HG03558 (cell line): ENCODE measurements around the gene SH2D6.
"Not testable (repeated sequence)": the region's sequence is repeated elsewhere in the genome, so short reads cannot be mapped to it uniquely, and the experiment has no call there.

ENCODE experiments used
- ATAC-seq: cut with Tn5 transposase; IDR thresholded peaks from one replicate; pipeline ENCODE4 v1.9.1; 2021; ENCODE audit warnings: moderate number of reproducible peaks; ENCODE audit not compliant: unreplicated experiment; ENCODE audit errors: extremely low read depth

The SH2D6 gene

DNA sequence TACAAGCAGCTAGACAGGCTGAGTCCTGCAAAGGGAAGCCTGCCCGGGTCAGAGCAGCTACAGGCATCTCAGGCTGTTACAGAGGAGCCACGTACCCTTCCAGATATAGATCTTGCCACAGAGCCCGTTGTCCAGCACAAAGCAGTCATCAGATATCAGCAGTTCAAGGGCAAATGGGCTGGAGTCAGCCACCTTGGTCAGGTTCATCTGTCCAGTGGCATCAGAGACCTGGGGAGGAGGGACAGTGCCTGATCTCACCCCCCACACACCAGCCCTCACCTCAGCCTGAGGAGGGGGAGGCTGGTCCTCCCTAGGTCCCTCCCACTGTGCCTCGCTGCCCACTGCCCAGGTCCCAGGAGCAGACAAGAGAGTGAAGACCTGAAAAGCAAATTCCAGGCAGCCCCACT, 20.6 kb upstream of the SH2D6 start:
- no peak for ATAC-seq

DNA sequence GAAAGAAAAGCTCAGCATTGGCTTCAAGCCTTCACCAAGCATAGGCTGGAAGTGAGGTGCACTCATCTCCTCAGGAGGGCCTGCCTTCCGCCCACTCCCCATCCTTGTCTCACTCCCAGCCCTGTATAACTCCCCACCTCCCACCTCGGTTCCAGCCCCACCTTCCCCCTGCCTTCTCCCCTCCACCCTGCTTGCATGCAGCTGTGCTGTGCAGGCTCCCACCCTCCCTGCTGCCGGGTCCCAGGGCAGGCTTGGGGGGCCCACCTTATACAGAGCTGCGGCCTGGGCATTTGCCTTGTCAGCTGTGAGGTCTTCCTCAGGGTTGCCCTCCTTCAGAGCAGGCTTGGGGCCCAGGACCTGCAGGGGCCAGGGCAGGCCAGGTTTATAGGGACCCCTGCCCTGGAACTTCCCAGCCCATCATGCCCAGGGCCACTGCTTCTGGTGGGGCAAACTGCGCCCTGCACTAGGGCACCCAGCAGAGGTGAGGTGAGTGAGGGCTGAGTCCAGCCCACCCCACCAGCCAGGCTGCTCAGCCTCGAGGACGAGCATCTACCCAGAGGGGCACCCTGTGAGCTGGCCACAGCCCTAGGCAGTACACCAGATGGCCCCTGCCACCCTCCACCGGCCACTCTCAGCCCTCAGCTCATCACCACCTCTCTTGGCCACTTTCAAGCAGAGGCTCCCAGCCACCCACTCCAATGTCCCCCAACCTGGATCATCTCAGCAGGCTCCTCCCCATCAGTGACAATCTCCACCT, 19.9 kb upstream of the SH2D6 start:
- no peak for ATAC-seq

DNA sequence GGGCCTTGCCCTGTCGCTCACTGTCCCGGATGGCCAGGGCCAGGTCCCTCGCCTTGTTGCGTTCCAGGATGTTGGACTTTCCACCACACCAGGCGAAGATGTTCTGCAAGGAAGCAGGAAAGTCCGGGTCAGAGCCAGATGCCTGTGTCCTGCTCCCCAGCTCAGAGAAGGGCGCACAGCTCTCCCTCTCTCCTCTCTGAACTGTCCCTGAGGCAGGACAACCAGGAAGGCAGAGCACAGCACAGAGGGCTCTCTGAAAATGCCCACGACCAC, 19.4 kb upstream of the SH2D6 start:
- no peak for ATAC-seq

DNA sequence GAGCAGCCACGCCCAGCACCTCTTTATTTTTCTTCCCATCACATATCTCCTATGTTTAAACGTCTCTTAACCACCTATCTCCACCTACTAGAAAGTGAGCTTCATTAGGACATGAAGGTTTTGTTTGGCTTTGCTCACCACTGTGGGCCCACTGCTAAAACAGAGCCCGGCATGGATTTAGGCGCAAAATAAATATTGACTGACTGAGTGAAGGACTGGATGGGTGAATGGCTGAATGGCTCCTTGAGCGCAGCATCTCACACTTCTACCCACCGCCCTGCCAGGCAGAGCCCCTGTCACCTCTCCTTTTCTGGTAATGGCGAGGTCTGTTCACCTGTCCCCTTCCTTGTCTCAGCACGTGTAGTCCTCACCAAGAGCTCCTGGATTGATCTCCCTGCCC, 18.5 kb upstream of the SH2D6 start:
- no peak for ATAC-seq

DNA sequence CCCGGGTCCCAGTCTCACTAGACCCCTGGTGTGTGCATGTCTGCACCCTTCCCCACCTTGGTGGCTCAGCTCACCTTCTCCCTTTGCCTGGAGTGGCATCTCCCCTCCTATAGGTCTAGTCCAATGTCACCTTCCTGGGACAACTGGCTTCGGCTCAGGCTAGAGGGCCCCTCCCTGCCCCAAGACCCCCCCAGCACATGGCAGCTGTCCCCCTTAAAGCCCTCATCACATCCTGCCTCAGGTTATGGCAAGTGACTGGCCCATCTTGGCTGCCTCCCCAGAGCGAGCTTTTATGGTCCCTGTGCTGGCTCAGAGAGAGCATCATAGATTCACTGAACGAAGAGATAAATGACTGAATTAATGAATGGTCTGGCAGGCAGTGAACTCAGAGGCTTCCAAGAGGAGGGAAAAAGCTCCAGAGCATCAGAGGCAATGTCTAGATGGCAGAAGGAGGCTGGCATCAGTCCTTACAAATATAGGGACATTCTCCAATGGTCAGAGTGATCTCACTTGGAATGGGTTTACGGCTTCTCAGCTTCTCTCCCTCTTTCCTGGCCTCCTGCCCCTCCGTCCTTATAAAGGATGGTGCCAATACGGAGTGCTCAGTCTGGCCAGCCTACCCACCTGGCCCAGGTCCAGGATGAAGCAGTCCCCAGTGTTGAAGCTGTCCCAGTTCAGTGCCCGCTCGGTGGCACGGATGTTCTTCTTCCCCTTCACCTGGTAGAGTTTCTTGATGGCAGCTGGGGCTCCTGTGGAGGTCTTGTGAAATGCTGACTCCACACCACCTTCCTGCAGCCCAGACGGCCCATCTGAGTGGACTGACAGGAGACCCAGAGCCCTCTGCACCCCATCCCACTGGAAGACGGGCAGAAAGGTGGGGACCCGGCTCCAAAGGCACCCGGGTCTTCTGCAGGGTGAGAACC, 17.7 kb upstream of the SH2D6 start:
- ATAC-seq = no peak

DNA sequence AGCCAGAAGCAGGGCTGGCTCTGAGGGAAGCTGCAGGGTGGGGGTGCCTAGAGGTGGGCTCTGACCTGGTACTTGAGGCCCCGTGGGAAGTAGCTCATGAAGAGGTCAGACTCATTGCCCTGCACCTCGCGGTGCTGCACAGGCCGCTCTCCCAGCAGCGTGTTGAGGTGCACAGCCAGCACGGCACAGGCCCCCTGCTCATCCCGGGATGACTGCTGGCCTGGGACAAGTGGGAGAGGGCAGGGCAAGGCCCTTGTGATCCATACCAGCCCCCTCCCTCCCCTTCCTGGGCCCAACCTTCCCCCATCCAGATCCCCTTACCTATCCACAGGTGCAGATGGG, 17.1 kb upstream of the SH2D6 start:
- no peak for ATAC-seq

DNA sequence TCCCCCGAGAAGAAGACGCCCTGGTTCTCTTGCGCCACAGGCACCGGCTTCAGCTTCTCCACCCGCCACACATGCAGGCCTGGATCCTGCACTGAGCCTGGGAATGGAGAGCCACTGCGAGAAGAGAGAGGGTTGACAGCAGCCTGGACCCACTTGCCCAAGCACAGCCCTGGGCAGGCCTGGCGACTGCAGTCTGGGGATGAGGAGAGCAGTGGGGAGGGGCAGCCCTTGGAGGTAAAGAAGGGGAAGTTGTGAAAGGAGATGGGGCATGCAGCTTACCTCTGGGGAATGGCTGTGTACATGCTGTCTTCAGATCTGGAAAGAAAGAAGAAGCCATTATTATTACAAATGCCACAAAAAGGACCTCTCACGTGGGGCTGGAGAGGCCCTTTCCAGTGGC, 16.7 kb upstream of the SH2D6 start:
- ATAC-seq = no peak

DNA sequence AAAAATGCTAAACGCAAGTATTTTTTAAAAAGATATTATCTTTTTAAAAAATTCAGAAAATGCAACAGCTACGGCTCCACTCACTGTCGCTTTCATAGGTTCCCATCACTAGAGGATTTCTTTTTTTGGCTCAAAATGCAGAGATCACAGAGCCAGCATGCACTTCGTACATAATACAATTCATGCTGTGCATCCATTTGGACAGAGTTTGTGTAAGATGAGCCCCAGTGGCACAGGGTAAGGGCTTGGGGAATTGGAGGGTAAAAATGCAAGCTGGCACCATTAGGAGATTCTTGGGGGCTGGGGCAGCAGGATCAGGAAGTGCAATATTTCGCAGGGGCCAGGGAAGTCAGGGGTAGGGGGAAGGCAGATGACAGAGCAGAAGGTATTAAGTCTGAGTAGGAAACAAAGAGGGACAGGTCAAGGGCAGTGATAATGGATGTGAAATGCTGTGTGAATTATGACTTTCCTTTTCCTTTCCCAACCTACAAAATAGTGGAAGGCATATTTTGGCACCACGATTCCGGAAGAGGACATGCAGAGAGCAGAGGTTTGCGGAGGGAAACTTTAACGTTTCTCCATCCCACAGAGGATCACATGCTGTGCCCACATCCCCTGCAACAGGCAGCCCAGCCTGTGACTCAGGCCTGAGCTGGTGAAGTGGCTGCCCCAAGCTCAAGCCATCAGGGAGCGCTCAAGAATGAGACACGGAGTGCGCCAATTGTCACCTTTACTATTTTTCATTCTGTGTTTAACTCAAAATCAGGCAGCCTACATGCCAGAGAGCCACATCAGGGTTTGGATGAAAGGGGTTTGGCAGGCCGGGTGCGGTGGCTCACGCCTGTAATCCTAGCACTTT, 13.1 kb upstream of the SH2D6 start:
- ATAC-seq = no peak

DNA sequence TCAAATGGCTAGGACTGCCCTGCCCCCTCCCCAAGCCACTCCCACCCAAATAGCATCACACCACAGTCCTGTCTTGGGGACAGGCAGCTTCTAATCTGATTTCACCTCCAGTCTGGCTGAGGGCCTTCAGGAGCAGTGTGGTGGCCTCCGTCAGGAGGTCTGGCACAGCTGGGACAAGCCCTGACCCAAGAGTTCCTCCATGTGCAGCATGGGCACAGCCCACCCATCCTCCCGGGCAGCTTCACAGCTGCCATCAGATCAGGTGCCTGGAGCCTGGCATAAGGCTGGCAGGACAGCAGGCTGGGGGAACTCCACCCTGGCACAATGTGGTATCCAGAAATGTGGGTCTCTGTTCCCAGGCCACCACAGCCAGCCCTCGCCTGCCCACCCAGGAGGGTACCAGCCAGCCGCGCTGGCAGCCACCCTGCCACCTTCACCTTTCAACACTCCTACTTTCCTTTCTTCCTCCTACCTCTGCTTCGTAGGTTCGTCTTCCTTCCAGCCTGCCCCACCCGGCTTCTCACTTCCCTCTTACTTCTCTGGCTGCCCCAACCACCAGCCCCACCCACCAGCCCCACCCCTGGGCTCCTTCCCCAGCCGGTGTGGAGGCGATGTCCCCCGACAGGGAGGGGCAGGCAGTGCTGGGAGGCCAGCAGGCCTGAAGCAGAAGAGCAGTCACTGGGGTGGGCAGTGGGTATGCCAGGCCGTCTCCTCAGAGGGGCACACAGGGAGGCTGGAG, 8.5 kb upstream of the SH2D6 start, which contains the start of gene CAPG:
Gene CAPG, minus strand, starts transcription at position 522 of the 739 bp plus-strand sequence. CDS start 8,221 bp downstream, outside the sequence.
- no peak for ATAC-seq

DNA sequence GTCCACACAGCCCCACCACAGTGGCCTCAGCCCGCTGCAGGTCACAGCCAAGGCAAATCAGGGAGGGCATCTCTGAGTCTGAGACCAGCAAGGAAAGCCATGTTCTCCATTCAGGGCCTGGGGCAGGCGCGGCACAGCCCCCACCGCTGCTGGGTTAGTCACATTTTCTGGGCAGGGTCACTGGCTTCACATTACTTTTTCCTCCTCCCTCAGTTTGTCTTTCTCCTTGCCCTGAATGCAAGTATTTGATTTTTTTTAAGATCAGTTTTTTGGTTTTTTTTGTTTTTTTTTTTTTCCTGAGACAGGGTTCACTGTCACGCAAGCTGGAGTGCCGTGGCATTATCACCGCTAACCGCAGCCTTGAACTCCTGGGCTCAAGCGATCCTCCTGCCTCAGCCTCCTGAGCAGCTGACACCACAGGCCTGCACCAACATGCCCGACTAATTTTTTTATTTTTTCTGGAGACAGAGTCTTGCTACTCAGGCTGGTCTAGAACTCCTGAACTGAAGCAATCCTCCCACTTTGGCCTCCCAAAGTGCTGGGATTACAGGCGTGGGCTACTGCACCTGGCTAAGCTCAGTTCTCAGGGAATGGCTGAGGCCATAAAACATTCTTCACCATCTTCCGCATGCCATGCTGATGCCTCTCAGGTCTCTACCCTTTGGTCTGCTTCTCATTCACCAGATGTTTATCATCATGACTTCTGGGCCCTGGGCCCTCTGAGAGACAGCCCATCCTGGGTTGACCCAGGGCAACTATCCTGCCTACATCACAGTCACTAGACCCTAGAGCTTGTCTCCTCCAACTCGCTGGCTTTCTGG, 7.7 kb upstream of the SH2D6 start:
- ATAC-seq = no peak

DNA sequence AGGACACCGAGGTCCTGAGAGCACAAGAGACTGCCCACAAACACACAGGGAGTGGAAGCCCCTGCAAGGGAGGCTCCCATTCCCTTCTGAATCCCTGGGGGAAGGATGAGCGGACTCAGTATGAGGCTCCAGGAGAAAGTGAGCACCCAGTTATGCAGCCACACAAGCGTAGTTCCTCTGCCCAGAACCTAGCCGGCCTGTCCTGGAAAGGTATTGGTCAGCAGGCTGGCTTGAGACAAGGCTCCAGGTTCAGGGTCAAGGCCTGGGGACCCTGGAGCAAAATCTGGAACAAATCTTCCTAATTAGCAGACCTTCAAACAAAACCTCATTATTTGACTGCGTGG, 7.1 kb upstream of the SH2D6 start:
- no peak for ATAC-seq

DNA sequence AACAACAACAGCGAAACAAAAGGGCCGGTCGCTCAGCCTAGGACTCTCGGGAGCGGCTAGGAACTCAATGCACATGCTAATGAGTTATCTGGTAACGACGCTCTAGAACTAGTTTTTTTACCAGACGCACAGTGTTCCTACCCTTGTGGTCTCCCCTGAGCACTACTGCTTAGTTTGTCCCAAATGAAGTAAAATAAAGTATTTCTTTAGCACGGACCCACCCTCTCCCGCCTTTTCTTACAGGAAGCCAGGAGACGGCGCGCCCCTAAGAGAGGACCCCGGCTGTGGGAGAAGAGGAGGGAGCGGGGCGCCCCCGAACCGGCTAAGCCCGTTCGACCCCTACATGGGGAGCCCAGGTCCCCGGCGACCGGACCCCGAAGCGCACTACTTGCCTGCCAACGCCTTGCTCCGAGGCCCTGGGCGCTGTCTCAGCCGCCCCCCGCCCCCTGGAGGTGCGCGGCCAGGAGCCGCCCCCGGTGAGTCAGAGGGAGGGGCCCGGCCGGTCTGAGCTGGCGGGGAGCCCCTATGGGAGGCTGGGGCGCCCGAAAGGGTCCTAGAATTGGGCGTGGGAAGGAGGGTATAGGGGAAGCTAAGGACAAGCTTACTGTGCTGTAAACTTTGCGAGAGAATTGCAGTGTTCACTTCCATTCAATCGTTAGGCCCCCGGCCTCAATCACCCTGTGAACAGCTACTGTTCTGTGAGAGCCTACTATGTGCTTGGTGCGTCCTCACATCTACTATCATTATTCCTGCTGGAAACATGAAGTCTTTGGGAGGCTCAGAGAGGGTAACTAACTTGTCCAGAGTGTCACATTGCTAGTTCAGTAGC, 4.7 kb upstream of the SH2D6 start:
- no peak for ATAC-seq

DNA sequence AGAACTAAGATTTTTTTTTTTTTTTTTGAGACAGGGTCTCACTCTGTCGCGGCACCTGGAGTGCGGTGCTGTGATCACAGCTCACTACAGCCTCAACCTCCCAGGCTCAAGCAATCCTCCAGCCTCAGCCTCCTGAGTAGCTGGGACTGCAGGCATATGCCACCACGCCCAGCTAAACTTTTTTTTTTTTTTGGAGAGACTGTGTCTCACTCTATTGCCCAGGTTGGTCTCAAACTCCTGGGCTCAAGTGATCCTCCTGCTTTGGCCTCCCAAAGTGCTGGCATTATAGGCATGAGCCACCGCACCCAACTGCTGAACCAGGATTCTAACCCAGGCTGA, 4.1 kb upstream of the SH2D6 start:
- ATAC-seq = not testable (repeated sequence)

DNA sequence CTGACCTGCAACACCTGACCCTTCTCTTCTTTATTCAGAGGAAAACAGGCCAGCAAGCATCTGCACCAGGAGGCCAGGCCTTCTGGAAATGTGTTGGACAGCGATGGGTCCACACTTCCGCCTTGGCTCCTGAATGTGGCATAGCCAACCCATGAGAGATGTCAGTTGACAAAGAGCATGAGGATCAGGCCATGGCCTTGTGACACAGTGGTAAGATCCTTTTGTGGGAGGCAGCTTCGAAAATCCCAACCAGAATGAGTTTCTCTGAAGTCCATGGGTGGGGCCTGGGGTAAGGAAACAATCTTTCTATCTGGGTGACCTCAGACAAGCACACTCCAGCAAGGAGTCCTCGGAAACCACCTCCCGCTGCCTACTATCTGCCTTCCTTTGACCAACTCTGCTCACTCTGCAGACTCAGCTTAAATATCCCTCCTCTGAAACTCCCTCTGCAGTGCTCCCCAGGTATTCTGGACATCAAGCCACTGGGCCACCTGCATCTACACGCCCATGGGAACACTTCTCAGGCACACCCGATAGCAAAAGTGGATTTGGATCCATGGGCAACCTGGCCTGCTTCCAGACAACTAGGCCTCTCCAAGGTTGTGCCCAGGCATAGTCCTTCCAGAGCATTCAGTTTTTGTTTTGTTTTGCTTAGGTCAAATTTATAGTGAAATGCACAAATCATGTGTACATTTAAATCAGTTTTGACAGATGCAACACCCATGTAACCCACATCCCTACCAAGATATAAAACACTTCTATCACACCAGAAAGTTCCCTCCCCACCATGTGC, 3.6 kb upstream of the SH2D6 start:
- ATAC-seq = no peak

DNA sequence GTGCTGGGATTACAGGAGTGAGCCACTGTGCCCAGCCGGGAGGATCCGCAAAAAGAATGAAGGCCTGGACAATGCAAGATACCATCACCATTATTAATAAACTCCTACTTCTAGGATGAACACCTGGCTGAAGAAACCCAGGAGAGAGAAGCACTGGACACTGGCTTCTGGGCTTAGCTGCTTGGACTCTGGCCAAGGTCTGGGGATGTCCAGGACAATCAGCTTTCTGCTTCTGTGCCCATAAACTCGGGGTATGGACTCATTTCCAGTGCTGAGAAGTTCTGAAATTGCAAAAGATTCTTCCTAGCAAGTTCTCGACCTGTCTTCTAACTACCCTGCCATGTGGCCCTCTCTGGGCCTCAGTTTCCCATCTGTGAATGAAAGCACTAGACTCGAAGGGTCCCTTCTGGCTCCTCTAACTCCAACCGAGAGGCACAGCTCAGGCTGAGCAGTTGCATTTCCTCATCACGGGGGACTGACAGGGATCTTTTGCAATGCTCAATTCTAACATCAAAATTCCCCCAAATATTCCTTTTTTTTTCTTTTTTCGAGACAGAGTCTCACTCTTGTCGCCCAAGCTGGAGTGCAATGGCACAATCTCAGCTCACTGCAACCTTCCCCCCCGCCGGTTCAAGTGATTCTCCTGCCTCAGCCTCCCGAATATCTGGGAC, 2.4 kb upstream of the SH2D6 start:
- no peak for ATAC-seq

DNA sequence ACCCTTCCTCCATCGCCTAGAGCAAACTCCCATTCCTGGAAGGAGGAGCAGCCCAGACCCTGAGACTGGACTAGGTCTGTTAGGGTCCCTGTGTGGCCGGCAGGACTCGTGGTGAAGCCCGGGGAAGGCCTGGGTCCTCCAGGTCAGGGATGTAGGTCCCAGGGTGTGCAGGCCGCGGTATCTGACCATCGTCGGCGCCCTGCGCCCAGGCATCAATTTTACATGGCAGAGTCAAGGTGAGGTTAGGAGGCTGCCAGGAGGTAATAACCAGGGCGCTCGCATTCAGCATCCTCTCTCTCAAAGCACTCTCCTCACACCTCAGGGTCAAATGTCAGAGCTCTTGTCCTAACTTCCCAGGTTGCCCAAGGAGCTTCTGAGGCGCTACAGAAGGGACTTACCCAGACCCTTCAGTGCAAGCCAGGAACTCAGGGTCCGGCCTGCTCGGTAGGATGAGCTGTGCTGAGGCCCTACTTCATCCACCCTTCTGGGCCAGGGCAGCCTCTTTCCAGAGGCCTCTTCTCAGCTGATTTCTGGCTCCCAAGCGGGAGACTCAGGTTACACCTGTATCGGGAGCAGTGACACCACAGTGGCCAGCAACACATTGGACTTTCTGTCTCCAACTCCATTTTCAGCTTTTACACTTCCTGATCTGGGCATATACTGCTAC, 628 bp downstream of the SH2D6 start:
- ATAC-seq = no peak
